Vagina (tissue), 2 donors: ENCODE data around the gene TM9SF4.

Source experiments
- CTCF ChIP-seq, 3 experiments: fragments of 450-650 bp in 2 of 3; fragments of 200-600 bp in 1 of 3; sonication (generic) in 1 of 3; IDR thresholded peaks; one replicate each; pipeline ENCODE4 v1.5.1; 2017 to 2019; ENCODE audit warnings: antibody characterized with exemption in 3 of 3, mild to moderate bottlenecking in 2 of 3, moderate library complexity in 2 of 3
- POLR2A ChIP-seq, 2 donors: fragments of 450-650 bp; IDR thresholded peaks; one replicate each; pipeline ENCODE4 v1.6.1; 2017; ENCODE audit warnings: antibody characterized with exemption in 2 of 2, mild to moderate bottlenecking in 2 of 2, moderate library complexity in 2 of 2

DNA sequence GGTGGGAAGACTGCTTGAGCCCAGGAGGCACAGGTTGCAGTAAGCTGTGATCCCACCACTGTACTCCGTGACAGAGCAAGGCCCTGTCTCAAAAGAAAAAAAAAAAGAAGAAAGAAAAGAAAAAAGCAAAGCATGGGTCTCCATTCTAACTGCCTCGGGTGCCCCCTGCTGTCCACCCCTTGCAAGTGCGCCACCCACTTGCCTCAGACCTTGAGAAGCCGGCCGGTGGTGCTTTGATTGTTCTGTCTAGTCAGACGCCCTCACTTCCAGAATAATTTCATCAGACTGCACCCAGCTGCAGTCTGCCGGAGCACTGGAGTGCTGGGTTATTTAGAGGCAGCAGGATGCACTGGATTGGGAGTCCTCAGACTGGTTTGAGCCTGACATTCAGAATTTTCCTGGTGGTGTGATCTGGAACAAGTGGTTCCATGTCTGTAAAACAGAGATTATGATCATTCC lies 17.6 kb upstream of the TM9SF4 start:
- peak; percentile 22 to 90 (median 57) for TF ChIP-seq CTCF (IDR thresholded peaks at IDR 0.05)
- no peak for TF ChIP-seq POLR2A (IDR thresholded peaks at IDR 0.05)
